T-cell (primary cell): ENCODE measurements around the gene CDH13. TPM values are rescaled to one million over a fixed set of nuclear protein-coding genes. Genes with fewer than 3 reads are reported as not detected.

Source experiments
- ATAC-seq, 4 experiments: fragments of 200-7000 bp in 3 of 4; fragments of 150-1000 bp in 1 of 4; cut with Tn5 transposase; replicated peaks in 1 of 4; 1 replicate in 3 of 4; 2 replicates in 1 of 4; pipeline ENCODE4 v1.10.0; 2021; ENCODE audit warnings: moderate library complexity in 3 of 4, mild to moderate bottlenecking in 2 of 4, moderate number of reproducible peaks in 1 of 4
- CTCF ChIA-PET, 2 donors: fragments of 300-600 bp; sonication (Branson Sonifier 250); formaldehyde crosslinking; loops; one replicate each; lab custom pipeline; 2022; ENCODE audit warnings: antibody characterized with exemption in 2 of 2; lab: Charles Lee
- POLR2A ChIA-PET, 2 donors: fragments of 300-600 bp; sonication (Branson Sonifier 250); formaldehyde crosslinking; loops; one replicate each; lab custom pipeline; 2022; ENCODE audit warnings: antibody characterized with exemption in 2 of 2; lab: Charles Lee
- DNase-seq, 35 experiments: peaks; one replicate each; pipeline versions ENCODE4 v3.0.0 to v3.0.0-alpha.2; 2013 to 2023
- H3K27ac ChIP-seq: one replicate; pipeline ENCODE4 v1.5.1; 2013; ENCODE audit warnings: low read length
- H3K27me3 ChIP-seq, 2 experiments: replicated peaks in 1 of 2; 1 replicate in 1 of 2; 2 replicates in 1 of 2; pipeline versions ENCODE4 v1.6.1 to v1.7.0; 2013; ENCODE audit warnings: low read length in 1 of 2, mixed read lengths in 1 of 2; ENCODE audit not compliant: control insufficient read depth in 2 of 2, insufficient read depth in 2 of 2; ENCODE audit errors: extremely low read depth in 1 of 2
- H3K36me3 ChIP-seq, 2 donors: 1 replicate in 1 of 2; 2 replicates in 1 of 2; pipeline versions ENCODE4 v1.6.1 to v1.7.0; 2013; ENCODE audit warnings: low read length in 1 of 2; ENCODE audit not compliant: control insufficient read depth in 2 of 2, insufficient read depth in 1 of 2; ENCODE audit errors: extremely low read depth in 1 of 2
- H3K4me1 ChIP-seq, 2 experiments: 1 replicate in 1 of 2; 2 replicates in 1 of 2; pipeline versions ENCODE4 v1.6.1 to v1.7.0; 2013; ENCODE audit warnings: low read length in 2 of 2, mixed read lengths in 1 of 2; ENCODE audit not compliant: insufficient read depth in 2 of 2, control insufficient read depth in 1 of 2; ENCODE audit errors: extremely low read depth in 1 of 2
- H3K4me3 ChIP-seq, 2 donors: 1 replicate in 1 of 2; 2 replicates in 1 of 2; pipeline versions ENCODE4 v1.5.1 to v1.7.0; 2013; ENCODE audit warnings: mild to moderate bottlenecking in 2 of 2, low read length in 1 of 2, moderate library complexity in 1 of 2; ENCODE audit not compliant: control insufficient read depth in 1 of 2; ENCODE audit errors: extremely low read depth in 1 of 2
- H3K9me3 ChIP-seq: 2 replicates; pipeline ENCODE4 v1.7.0; 2013
- H3K27ac Mint-ChIP-seq, 2 donors: one replicate each; pipeline ENCODE4 v1.8.0; 2020 to 2021; ENCODE audit warnings: mild to moderate bottlenecking in 2 of 2, mixed read lengths in 2 of 2
- H3K27me3 Mint-ChIP-seq, 2 donors: one replicate each; pipeline ENCODE4 v1.8.0; 2021 to 2022; ENCODE audit warnings: mixed read lengths in 2 of 2
- H3K36me3 Mint-ChIP-seq: one replicate; pipeline ENCODE4 v1.8.0; 2021; ENCODE audit warnings: mixed read lengths
- H3K4me1 Mint-ChIP-seq, 3 donors: one replicate each; pipeline ENCODE4 v1.8.0; 2020 to 2022; ENCODE audit warnings: mixed read lengths in 3 of 3, mild to moderate bottlenecking in 1 of 3
- H3K4me3 Mint-ChIP-seq, 3 donors: one replicate each; pipeline ENCODE4 v1.8.0; 2020 to 2022; ENCODE audit warnings: mild to moderate bottlenecking in 3 of 3, mixed read lengths in 3 of 3, moderate library complexity in 3 of 3
- H3K9me3 Mint-ChIP-seq, 3 donors: one replicate each; pipeline ENCODE4 v1.8.0; 2020 to 2022; ENCODE audit warnings: mixed read lengths in 3 of 3
- WGBS: methylation state at CpG from one replicate; pipeline ENCODE4 v1.1.5; 2013; ENCODE audit warnings: missing lambda C conversion rate; ENCODE audit not compliant: insufficient coverage; 5-methylcytosine and 5-hydroxymethylcytosine counted together
- total RNA-seq, 35 experiments: library from RNA in 6 of 35; stranded (reverse) in 6 of 35; fragments of 120-200 nt in 1 of 35; gene quantifications; one replicate each; pipeline versions ENCODE4 v1.2.1 to v1.2.4 and lab custom pipeline; 2013 to 2026

CDH13 gene
- total RNA-seq, 5 donors from 2014 or later (not counting 1 experiment from before 2014, with no cell fraction given): not detected

GRCh38 chr16:83046664-83047063, 419.9 kb downstream of the CDH13 start:
- no peak overlapping the region for H3K27ac Mint-ChIP-seq
- Histone ChIP-seq H3K4me3 (no peak overlapping the region), H3K9me3 (no peaks in the 10 kb centered on the region), H3K36me3 (no peaks in the 10 kb centered on the region), H3K27ac (no peak overlapping the region), H3K27me3 (no peaks in the 10 kb centered on the region), H3K4me1 (no peaks in the 10 kb centered on the region)
- peaks cover 7 to 14% (median 11%) of the 10 kb centered on the region in 3 donors for H3K9me3 Mint-ChIP-seq
- ChIA-PET POLR2A (no interaction called here), CTCF (no interaction called here)
- DNase-seq (no peak), ATAC-seq (no peak)
- H3K27me3 Mint-ChIP-seq: peaks cover 0 to 4% of the 10 kb centered on the region in 2 donors
- WGBS: 17% methylated on average over 1 of the region's 2 CpGs
- no peaks in the 10 kb centered on the region for H3K4me1 Mint-ChIP-seq
- H3K4me3 Mint-ChIP-seq: no peak overlapping the region
- H3K36me3 Mint-ChIP-seq: no peaks in the 10 kb centered on the region

- Histone ChIP-seq H3K27me3 (no peaks in the 10 kb centered on the region), H3K36me3 (no peaks in the 10 kb centered on the region), H3K9me3 (no peaks in the 10 kb centered on the region), H3K27ac (no peak overlapping the region), H3K4me3 (no peak overlapping the region), H3K4me1 (no peaks in the 10 kb centered on the region)
- peaks cover 0 to 4% of the 10 kb centered on the region in 2 donors for H3K27me3 Mint-ChIP-seq
- H3K9me3 Mint-ChIP-seq: peaks cover 7 to 11% (median 10%) of the 10 kb centered on the region in 3 donors
- ChIA-PET CTCF (no interaction called here), POLR2A (interaction anchor here in 1 of 2 donors (0.5 kb wide), 1 partner anchor 8 kb away, joined by 8 read pairs; no protein-coding TSS in a partner anchor)
- no peaks in the 10 kb centered on the region for H3K4me1 Mint-ChIP-seq
- no CpG with 5 or more reads among the region's 2 CpGs for WGBS
- ATAC-seq (no peak), DNase-seq (no peak)
- H3K4me3 Mint-ChIP-seq: no peak overlapping the region
- no peak overlapping the region for H3K27ac Mint-ChIP-seq
- H3K36me3 Mint-ChIP-seq: no peaks in the 10 kb centered on the region
Measured at GRCh38 chr16:83051451-83051850, 424.7 kb downstream of the CDH13 start.

- ATAC-seq: no peak
- H3K4me1 ChIP-seq: no peaks in the 10 kb centered on the region
- Mint-ChIP-seq H3K27ac (no peak overlapping the region), H3K4me3 (no peak overlapping the region), H3K9me3 (peaks cover 7 to 11% (median 10%) of the 10 kb centered on the region in 3 donors), H3K4me1 (no peaks in the 10 kb centered on the region), H3K36me3 (no peaks in the 10 kb centered on the region), H3K27me3 (peaks cover 0 to 4% of the 10 kb centered on the region in 2 donors)
- H3K9me3 ChIP-seq: no peaks in the 10 kb centered on the region
- no peak overlapping the region for H3K27ac ChIP-seq
- H3K36me3 ChIP-seq: no peaks in the 10 kb centered on the region
- no peaks in the 10 kb centered on the region for H3K27me3 ChIP-seq
- CTCF ChIA-PET: no interaction called here
- WGBS: no CpG with 5 or more reads among the region's 2 CpGs
- H3K4me3 ChIP-seq: no peak overlapping the region
- POLR2A ChIA-PET: no interaction called here
- DNase-seq: no peak
Measured at GRCh38 chr16:83054283-83054682, 427.5 kb downstream of the CDH13 start.

- WGBS: no CpG with 5 or more reads among the region's 3 CpGs
- Mint-ChIP-seq H3K27me3 (peaks cover 0 to 4% of the 10 kb centered on the region in 2 donors), H3K36me3 (no peaks in the 10 kb centered on the region), H3K9me3 (peaks cover 0 to 3% (median 0%) of the 10 kb centered on the region in 3 donors), H3K27ac (no peak overlapping the region), H3K4me3 (no peak overlapping the region), H3K4me1 (no peaks in the 10 kb centered on the region)
- ChIA-PET POLR2A (no interaction called here), CTCF (no interaction called here)
- Histone ChIP-seq H3K36me3 (no peaks in the 10 kb centered on the region), H3K4me1 (no peaks in the 10 kb centered on the region), H3K27ac (no peak overlapping the region), H3K4me3 (no peak overlapping the region), H3K9me3 (no peaks in the 10 kb centered on the region), H3K27me3 (no peaks in the 10 kb centered on the region)
- ATAC-seq (no peak), DNase-seq (no peak)
Measured at GRCh38 chr16:83058376-83058775, 431.6 kb downstream of the CDH13 start.

- no peak overlapping the region for H3K27ac Mint-ChIP-seq
Measured at GRCh38 chr16:83059237-83059636, 432.5 kb downstream of the CDH13 start.

GRCh38 chr16:83066011-83066410, 439.2 kb downstream of the CDH13 start:
- Histone ChIP-seq H3K9me3 (no peaks in the 10 kb centered on the region), H3K4me1 (no peaks in the 10 kb centered on the region), H3K36me3 (no peaks in the 10 kb centered on the region), H3K4me3 (no peak overlapping the region), H3K27ac (no peak overlapping the region), H3K27me3 (no peaks in the 10 kb centered on the region)
- CTCF ChIA-PET: no interaction called here
- H3K4me1 Mint-ChIP-seq: no peaks in the 10 kb centered on the region
- H3K4me3 Mint-ChIP-seq: no peak overlapping the region
- 94% methylated on average over 2 of the region's 3 CpGs for WGBS
- POLR2A ChIA-PET: no interaction called here
- DNase-seq: no peak
- H3K27me3 Mint-ChIP-seq: peaks cover 0 to 4% of the 10 kb centered on the region in 2 donors
- no peak for ATAC-seq
- H3K27ac Mint-ChIP-seq: no peak overlapping the region
- H3K36me3 Mint-ChIP-seq: no peaks in the 10 kb centered on the region
- peaks cover 6 to 17% (median 11%) of the 10 kb centered on the region in 3 donors for H3K9me3 Mint-ChIP-seq

More at GRCh38 chr16:83059237-83059636, 432.5 kb downstream of the CDH13 start:
- no peak overlapping the region for H3K4me3 Mint-ChIP-seq
- Histone ChIP-seq H3K4me1 (no peaks in the 10 kb centered on the region), H3K27ac (no peak overlapping the region), H3K4me3 (no peak overlapping the region), H3K9me3 (no peaks in the 10 kb centered on the region), H3K36me3 (no peaks in the 10 kb centered on the region), H3K27me3 (no peaks in the 10 kb centered on the region)
- H3K4me1 Mint-ChIP-seq: no peaks in the 10 kb centered on the region
- no peaks in the 10 kb centered on the region for H3K36me3 Mint-ChIP-seq
- DNase-seq: no peak
- peaks cover 0 to 4% of the 10 kb centered on the region in 2 donors for H3K27me3 Mint-ChIP-seq
- H3K9me3 Mint-ChIP-seq: peaks cover 0 to 3% (median 3%) of the 10 kb centered on the region in 3 donors
- no peak for ATAC-seq
- 81% methylated on average over 5 of the region's 5 CpGs for WGBS
- CTCF ChIA-PET: no interaction called here
- POLR2A ChIA-PET: no interaction called here

- Mint-ChIP-seq H3K4me1 (no peaks in the 10 kb centered on the region), H3K9me3 (peaks cover 6 to 17% (median 11%) of the 10 kb centered on the region in 3 donors), H3K27ac (no peak overlapping the region), H3K36me3 (no peaks in the 10 kb centered on the region), H3K4me3 (no peak overlapping the region), H3K27me3 (peaks cover 0 to 4% of the 10 kb centered on the region in 2 donors)
- DNase-seq (no peak), ATAC-seq (no peak)
- ChIA-PET POLR2A (no interaction called here), CTCF (no interaction called here)
- H3K36me3 ChIP-seq: no peaks in the 10 kb centered on the region
- no peaks in the 10 kb centered on the region for H3K27me3 ChIP-seq
- H3K4me3 ChIP-seq: no peak overlapping the region
- H3K4me1 ChIP-seq: no peaks in the 10 kb centered on the region
- no peak overlapping the region for H3K27ac ChIP-seq
- H3K9me3 ChIP-seq: no peaks in the 10 kb centered on the region
- WGBS: no CpG with 5 or more reads among the region's 2 CpGs
Measured at GRCh38 chr16:83066881-83067280, 440.1 kb downstream of the CDH13 start.
